Stimulated activated CD4-positive, alpha-beta T cell treated with anti-CD3 and anti-CD28 coated beads, Interleukin-1b, Interleukin-23, amount 100 ng/mL, for 1 hour (primary cell): ENCODE measurements around the gene CTDSPL.
A peak's percentile ranks its signal among the peaks of the same experiment; 100 is the strongest.

Experiments used
- DNase-seq, 2 donors: peaks; one replicate each; pipeline ENCODE4 v3.0.0-alpha.2; 2020; ENCODE audit warnings: low read depth in 2 of 2

The CTDSPL gene

DNA sequence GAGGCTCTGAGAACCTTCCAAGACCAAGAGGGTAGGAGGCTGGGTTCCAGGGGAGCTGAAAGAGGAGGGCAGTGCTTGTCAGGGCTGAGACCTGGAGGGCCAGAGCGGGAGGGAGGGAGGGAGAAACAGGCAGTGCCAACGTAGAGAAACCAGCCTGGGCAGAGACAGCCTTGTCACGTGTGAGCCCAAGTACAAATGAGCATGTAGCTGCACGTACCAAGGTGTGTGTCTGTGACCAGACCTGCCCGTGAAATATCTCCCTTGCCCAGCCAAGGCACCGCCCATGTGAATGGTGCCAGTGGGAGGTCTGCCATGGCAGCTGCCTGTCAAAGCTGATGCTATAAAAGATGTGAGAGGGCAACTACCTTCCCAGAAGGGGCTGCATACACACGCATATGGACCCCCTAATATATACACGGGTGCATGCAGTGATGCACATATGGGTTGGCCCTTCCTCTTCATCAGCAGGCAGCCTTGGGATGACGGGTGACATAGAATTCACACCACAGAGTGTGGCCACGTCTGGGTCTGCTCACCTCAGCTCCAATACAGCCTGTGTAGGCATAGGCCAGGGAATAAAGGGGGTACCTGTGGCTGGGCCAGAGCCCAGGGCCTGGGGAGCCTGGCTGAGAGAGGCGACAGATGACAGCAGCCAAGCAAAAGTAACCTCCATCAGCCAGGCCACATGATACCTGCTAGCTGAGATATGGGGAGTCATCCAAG is 7.8 kb upstream of the CTDSPL start:
- no peak for DNase-seq

DNA sequence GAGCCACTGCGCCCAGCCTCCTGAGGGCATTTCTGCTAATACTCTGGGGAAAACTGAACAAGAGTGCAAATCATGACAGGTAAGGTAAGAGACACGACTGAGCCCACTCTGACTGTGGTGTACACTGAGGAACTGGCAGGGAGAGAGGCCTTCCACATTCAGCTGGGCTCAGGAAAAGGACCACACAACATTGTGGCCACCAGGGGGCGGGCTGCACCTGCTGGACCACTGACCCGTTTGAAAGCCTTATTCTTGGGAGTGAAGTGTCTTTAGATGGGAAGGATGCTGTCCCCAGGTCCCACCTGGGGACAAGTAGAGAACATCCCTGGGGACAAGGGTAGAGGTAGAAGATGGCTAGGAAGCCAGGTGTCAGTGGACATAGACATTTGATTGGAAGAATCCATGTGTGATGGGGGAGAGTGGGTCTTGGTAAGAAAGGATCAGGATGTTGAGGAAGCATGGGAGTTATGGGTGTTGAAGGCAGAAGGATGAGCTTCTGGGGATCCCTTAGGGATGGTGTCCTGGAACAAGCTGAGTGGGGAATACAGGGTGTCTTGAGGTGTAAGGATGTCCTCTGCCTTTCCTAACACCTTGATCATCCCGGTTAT is 6.2 kb upstream of the CTDSPL start:
- peak; percentile 55 to 67 for DNase-seq

DNA sequence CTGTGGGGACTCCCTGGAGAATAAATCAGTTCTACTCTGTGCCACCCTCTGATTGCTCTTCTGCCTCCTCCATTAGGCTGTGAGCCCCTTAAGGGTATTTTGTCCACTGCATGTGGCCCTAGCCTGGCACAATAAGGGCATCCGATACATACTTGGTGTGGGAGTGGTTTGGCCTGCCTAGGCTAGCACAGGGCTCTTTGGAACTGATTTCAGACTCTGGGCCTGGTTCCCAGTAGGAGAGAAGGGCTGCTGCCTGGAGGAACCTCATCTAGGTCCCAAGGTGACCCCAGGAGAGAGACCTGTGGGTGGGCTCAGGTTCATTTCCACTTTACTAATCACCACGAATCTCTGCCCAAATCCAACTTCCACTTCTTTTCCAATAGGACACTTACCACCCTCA is 5.3 kb upstream of the CTDSPL start:
- DNase-seq: no peak

DNA sequence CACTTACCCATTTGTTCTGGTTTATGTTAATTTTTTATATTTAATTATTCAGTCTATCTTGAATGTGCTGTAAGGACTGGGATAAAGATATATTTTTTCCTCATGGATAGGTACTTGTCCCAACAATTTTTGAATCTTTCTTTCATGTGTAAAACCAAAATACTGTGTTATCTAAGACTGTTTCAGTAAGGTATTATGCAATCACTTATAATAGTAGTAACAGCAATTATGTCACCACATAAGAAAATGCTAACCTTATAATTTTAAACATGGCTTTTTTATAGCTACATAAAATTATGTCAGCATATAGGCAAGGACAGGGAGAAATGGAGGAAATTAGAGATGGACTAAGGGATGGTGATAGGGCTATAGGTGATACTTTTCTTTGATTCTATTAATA is 2.9 kb upstream of the CTDSPL start:
- no peak for DNase-seq

DNA sequence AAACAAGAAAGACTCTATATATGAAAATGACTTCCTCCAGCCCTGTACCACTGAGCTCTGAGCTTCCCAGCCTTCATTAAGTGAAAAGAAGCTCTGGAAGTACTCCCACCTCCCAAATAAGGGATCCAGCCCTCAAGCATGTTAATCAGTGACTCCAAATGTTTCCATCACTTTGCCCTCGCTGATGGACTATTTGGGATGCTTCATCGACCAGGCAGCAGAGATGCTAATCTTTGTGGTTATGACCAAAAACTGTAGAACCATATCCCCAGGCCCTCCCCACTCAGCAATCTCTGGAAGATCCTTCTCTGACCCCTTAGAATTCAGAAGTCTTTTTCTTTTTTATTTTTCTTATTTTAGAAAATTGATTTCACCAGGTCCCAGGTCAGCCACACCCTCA is 2.3 kb upstream of the CTDSPL start:
- DNase-seq: no peak

DNA sequence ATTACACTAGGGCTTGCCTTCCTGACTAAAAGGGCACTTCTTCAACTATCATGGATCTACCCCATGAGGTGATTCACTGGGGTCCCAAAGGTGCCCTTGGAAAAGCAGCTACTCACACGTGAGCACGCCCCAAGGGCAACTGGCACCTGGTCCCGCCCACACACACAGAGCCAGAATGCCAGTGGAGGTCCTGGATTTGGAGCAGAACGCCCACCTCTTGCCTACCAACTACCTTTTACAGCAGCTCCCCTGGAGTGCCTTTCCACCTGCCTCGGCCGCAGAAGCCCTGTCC is 1.8 kb upstream of the CTDSPL start:
- no peak for DNase-seq

DNA sequence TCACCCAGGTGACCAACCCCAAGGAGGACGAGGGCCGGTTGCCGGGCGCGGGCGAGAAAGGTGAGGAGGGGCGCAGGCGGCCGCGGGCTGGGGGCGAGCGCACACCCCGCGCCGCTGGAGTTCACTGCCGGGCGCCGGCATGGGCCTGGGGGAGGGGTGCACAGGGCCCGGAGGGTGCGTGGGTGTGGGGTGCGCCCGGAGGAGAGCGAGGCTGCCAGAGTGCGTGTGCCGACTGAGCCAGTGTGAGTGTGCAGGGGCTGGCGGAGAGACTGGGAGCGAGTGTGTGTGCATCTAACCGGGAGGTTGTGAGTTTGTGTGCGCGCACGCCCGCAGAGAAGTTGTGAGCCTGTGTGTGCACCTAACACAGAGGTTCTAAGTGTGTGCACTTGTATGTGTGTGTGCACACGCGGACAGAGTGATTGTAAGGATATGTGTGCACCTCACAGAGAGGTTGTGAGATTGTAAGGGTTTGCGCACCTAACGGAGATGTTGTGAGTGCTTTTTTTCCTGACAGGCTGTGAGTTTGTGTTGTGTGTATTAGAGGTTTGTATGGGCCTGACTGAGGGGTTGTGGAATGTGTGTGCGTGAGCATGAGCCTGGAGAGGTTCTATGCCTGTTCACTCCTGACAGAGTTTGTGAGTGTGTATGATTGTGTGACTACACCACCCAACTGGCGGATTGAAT is 681 bp downstream of the CTDSPL start:
- DNase-seq: no peak

DNA sequence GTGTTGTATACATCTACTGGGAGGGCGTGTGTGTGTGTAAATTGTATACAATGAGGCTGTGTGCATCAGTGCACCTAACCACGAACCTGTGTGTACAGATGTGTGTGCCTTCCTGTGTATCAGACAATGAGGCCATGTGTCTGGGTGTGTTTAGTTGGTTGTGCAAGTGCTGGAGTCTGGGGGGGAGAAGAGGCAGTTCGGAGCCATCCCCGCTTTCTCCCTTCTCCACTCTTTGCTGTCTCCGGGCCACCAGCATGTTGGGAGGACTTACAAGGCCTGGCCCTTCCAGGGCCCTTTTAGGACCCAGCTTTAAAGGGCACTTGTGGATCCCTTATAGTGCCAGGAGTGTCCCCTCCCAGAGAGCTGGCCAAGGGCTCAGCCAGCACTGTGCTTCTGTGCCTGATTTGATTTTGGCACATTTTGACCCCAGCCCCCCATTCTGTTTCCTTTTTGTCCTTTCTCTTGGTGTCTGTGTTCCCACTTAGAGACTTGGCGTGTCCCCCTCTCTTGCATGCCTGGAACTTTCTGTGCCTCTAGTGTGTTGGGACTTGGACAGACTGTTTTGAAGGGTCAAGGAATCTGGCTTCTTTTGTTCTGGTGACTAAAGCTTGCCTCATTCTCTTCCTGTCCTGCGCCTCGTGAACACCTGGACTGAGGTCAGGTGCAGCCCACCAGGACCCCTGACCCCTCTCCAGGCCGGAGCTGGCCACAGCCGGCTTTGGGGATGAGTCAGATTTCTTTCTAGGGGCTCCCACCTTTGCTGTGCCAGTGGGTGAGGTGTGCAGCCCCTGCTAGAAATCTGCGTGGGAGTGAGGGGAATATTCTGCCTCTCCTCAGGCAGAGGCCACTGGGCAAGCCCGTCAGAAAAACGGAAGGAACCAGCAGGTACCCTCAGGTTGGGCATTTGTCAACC is 1.5 kb downstream of the CTDSPL start:
- DNase-seq: no peak

DNA sequence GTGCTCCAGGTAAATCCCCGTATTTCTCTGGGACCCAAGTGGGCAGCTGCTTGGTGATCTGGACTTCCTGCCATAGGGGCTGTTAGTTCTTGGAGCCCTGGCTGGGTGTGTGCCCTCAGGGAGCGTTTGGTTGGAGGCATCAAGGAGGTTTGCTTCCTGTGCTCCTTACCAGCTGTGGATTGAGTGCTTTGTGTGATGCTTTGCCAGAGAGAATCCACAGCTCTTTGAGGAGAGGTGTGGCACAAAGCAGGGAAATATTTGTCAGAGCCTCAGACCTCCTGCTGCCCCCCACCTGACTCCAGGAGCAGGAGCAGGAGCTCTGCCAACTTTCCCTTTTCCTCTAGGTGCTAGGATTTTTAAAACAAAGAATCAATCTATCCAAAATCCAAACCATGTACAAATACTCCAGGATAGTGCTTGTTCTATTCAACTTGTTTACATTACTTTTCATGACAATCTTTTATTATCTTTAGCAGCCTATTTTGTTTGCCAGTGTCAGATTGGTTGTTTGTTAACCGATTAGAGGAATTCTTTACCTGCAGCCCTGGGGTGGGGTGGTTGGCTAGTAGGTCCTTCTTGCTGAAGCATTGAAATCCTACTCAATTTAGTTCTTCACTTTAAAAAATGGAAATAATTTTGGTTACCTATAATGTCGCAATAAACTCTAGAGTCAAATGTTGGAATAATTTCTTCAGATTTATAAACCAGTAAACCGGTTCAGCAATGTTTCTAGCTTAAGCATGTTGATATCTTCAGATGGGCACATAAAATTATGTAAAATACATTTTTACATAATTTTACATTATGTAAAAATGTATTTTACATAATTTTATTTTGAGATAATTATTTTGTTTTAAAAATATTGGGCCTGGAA is 2.5 kb downstream of the CTDSPL start:
- DNase-seq: no peak

DNA sequence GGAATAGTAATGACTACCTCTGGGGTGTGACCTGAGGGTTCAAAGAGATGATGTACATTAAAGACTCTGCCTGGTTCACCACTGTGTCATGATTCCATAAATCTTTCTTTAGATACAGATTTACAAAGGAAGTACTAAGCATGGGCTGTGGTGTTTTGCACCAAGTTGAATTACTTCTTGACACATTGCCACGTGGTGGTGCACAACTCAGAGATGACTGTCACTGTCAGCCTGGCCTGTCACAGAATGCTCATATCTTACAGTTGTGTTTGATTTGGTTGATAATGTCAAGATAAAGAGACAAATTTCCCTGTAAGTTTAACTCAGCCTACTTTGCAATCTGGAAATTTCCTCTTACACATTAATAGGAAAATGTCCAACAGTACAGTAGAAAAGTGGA is 3.2 kb downstream of the CTDSPL start:
- DNase-seq: no peak

DNA sequence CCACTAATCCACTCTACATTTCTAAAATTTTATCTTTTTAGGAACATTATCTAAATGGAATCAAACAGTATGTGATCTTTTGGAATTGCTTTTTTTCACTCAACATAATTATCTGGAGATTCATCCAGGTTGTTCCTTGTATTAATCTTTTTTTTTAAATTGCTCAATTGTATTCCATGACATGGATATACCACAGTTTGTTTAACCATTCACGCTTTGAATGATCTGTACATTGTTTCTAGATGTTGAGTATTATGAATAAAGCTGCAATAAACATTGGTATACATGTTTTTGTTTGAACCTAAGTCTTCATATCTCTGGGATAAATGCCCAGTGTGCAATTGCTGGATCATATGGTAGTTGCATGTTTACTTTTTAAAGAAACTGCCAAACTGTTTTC is 5.5 kb downstream of the CTDSPL start:
- no peak for DNase-seq

DNA sequence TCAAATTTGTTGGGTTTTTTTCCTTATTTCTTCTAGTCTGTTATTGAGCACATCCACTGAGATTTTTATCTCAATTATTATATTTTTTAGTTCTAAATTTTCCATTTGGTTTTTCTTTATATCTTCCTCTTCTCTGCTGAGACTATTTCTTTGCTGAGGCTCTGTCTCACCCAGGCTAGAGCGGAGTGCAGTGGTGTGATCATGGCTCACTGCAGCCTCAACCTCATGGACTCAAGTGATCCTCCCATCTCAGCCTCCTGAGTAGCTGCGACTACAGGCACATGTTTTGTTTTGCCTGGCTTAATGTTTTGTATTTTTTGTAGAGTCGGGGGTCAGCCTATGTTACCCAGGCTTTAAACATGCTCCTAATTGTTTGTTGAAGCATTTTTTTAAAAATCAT is 10.2 kb downstream of the CTDSPL start:
- DNase-seq: no peak

DNA sequence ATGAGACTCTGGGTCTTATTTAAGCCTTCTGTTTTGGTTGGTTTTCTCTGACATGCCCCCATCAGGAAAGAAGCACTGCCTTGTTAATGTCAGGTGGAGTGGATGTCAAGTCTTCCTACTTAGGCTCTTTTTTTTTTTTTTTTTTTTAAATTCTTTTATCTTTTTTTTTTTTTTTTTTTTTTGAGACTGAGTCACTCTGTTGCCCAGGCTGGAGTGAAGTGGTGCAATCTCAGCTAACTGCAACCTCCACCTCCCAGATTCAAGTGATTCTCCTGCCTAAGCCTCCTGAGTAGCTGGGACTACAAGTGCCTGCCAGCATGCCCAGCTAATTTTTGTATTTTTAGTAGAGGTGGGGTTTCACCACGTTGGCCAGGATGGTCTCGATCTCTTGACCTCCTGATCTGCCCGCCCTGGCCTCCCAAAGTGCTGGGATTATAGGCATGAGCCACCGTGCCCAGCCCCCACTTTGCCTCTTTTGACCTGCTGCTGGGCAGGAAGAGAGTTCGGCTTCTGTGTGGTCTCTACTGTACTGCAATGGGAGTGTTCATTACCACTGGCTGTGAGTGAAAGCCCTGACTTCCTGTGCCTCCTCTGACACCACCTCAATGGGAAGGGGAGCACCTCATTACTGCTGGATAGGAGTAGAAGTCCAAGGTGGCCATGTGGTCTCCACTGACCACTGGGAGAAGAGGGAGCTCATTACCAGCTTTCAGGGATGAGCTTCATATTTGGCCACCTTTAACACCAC is 10.9 kb downstream of the CTDSPL start:
- no peak for DNase-seq

DNA sequence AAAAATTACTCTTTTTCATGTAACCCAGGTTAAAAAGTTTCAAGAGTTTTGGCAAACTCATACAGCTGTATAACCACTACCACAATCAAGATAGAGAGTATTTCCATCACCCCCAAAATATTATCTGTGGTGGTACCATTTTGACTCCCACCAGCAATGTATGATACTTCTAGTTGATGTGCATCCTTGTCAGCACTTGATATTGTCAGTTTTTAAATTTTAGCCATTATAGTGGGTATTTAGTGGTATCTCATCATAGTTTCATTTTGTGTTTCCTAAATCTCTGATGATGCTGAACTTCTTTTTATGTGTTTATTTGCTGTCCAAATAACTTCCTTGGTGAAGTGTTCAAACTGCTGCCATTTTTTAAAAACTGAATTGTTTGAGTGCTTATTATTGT is 14.6 kb downstream of the CTDSPL start:
- DNase-seq: no peak

DNA sequence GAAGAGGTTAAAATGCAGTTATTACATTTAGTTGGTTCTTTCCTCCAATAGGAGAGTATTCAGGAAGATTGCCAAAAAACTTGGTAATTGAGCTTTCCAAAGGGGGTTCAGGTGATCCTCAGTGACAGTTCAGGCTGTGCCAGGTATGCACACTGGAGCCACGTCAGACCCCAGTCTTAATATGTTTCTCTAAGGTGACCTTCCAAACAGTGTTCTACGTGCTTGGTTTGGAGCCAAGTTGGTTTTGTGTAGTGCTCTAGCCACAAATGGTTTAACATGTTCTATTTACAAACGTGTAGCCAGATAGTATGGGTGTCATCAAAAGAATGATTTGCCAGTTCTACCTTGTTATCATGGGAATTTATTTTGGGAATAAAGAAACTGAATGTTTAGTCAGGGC is 21.0 kb downstream of the CTDSPL start:
- no peak for DNase-seq

DNA sequence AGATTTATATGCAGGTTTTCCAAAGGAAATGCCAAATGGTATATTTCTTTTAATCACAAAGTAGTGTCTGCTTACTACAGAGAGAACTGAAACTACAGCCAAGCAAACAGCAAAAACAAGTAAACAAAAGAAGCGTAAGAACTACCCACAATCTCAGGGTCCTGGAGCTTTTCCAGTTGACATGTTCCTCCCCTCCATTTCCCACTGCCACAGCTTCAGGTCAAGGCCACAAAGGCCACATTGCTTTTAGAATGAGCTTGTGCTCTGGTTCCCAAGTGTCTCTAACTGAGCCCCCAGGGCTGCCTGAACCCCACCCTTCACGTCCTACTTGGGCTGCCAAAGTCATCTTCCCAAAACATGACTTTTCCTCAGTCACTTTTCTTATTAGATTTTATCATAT is 24.1 kb downstream of the CTDSPL start:
- DNase-seq: no peak

DNA sequence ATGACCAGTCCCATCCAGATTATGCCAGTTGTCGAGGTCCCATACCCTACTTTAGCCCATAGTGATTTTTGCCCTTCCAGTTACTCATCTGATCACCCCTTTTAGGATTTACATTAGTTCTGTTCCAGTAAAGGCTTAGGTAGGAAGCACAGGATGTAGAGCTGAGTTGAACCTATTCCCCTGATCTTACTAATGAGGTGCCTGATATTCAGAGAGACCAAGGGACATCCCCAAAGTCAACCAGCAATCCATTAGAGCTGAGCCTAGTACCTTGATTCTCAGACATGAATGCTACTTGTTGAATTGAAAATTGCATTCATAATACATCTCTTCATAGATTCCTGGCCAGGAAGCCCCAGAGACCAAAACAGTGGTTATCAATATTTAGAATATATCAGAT is 24.7 kb downstream of the CTDSPL start:
- DNase-seq: no peak

DNA sequence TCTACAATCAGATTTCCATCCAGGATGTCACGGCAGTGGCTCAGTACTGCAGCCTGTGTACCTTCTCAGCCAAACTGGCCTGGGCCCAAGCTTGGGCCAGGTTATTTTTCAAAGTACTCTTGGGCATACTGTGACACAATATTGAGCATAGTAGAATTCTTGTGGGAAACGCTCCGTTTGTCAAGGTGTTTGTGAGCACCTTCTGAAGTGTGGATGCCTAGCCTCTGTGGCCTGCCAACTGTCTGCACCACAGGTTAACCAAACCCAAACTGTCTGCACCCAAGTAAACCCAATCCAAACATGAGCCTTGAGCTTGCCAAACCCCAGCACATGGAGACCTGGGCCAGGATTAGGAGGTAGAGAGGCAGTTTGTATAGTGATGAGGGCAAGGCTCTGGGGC is 25.4 kb downstream of the CTDSPL start:
- DNase-seq: no peak

DNA sequence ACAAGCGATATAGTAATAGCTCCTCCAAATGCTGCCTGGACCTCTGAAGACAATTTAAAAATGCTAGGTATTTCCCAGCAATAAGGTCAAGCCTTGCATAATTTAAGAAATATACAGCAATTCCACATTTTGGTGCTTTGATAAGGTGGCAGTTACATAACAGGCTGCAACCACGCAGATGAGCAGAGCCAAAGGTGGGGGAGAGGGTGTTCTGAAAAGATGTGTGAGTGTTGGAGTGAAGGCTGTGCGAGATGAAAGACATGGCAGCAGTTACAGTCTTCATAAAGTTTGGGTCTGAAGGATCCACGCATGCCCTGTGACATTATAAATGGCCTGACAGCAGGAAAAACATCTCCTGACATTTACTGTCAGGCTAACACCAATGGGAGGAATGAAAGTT is 26.1 kb downstream of the CTDSPL start:
- no peak for DNase-seq

DNA sequence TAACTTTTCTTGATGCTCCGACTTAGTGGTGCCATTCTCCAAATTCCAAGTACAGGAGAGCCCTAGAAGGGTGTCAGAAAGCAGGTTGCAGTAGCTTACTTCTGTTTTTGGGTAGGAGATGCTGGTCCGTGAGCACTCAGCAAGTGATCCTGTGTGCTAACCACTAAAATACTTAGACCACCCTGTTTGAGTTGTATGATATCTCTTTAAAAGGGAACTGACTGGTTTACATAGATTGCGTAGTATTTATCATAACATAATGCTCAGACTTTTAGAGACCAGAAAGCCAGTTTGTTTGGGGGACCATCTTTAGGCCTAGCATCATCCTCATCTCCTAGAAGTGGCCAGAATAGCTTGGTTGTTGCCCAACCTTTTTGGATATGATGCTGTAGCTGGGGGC is 26.7 kb downstream of the CTDSPL start:
- DNase-seq: no peak

DNA sequence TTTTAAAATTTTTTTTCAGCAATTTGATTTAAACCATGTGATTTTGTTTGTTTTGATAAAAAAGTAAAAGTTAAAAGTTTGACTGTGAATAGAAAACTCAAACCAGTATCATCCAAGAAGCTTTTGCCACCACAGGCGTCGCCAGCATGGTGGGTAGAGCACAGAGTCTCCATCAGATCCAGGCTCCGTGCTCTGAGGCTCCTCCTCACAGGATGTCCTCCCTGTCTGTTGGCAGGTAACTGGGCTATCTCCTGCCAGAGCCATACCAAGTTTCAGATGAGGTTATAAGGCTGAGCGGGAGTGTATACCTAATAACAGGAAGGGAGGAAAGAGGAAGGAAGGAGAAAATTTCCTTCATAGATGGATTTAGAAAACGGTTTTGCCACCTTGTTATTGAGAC is 28.8 kb downstream of the CTDSPL start:
- no peak for DNase-seq
